Neutrophil (primary cell): Measurements from ENCODE around the gene PAIP2.

ENCODE experiments used
- H3K27ac ChIP-seq: fragments of 200-600 bp; sonication (generic); 2 replicates; pipeline ENCODE4 v1.5.1; 2016; ENCODE audit warnings: mild to moderate bottlenecking, moderate library complexity
- H3K27me3 ChIP-seq: fragments of 200-600 bp; sonication (generic); 2 replicates; pipeline ENCODE4 v1.6.0; 2016; ENCODE audit warnings: mild to moderate bottlenecking
- H3K36me3 ChIP-seq: fragments of 200-600 bp; sonication (generic); 2 replicates; pipeline ENCODE4 v1.5.1; 2017
- H3K4me1 ChIP-seq, 2 experiments: fragments of 200-600 bp in 1 of 2; sonication (generic) in 1 of 2; 1 replicate in 1 of 2; 2 replicates in 1 of 2; pipeline versions ENCODE4 v1.5.1 to v1.6.1; 2013 to 2016; ENCODE audit warnings: low read depth in 1 of 2, low read length in 1 of 2, mild to moderate bottlenecking in 1 of 2, moderate library complexity in 1 of 2; ENCODE audit not compliant: control insufficient read depth in 1 of 2, insufficient read depth in 1 of 2
- H3K4me3 ChIP-seq, 2 experiments: fragments of 200-600 bp in 1 of 2; sonication (generic) in 1 of 2; 1 replicate in 1 of 2; 2 replicates in 1 of 2; pipeline ENCODE4 v1.5.1; 2013 to 2016; ENCODE audit warnings: low read depth in 1 of 2, low read length in 1 of 2, mild to moderate bottlenecking in 1 of 2, moderate library complexity in 1 of 2
- H3K9me3 ChIP-seq: fragments of 200-600 bp; sonication (generic); 2 replicates; pipeline ENCODE4 v1.5.1; 2016
- TF ChIP-seq, protein P1 (sequence below): fragments of 200-600 bp; sonication (generic); IDR thresholded peaks from 2 replicates; pipeline ENCODE4 v1.5.1; 2016; ENCODE audit warnings: antibody characterized with exemption

Gene PAIP2

DNA sequence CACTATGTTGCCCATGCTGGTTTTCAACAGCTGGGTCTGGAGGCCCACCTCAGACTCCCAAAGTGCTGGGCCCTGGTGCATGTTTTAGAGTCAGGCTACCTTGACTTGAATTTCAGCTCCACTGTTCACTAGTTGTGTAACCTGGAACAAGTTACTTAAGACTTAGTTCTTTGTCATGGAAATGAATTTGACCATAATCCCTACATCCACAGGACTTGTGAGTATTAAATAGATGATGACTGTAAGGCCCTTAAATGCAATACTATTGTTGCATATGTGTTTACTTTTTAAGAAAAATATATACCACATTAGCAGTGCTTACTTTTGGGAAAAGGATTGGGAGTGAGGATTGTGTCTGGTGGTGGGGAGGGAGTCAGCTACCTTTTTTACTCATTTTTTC lies 16.4 kb downstream of the PAIP2 start:
- no peaks in the 10 kb centered on the region for H3K9me3 ChIP-seq
- TF ChIP-seq, protein P1, sequence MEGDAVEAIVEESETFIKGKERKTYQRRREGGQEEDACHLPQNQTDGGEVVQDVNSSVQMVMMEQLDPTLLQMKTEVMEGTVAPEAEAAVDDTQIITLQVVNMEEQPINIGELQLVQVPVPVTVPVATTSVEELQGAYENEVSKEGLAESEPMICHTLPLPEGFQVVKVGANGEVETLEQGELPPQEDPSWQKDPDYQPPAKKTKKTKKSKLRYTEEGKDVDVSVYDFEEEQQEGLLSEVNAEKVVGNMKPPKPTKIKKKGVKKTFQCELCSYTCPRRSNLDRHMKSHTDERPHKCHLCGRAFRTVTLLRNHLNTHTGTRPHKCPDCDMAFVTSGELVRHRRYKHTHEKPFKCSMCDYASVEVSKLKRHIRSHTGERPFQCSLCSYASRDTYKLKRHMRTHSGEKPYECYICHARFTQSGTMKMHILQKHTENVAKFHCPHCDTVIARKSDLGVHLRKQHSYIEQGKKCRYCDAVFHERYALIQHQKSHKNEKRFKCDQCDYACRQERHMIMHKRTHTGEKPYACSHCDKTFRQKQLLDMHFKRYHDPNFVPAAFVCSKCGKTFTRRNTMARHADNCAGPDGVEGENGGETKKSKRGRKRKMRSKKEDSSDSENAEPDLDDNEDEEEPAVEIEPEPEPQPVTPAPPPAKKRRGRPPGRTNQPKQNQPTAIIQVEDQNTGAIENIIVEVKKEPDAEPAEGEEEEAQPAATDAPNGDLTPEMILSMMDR, result no peak
- no peaks in the 10 kb centered on the region for H3K27me3 ChIP-seq
- H3K4me3 ChIP-seq, result no peak overlapping the region
- peaks cover 13% of the 10 kb centered on the region for H3K36me3 ChIP-seq
- H3K27ac ChIP-seq, result no peak overlapping the region
- no peaks in the 10 kb centered on the region for H3K4me1 ChIP-seq

DNA sequence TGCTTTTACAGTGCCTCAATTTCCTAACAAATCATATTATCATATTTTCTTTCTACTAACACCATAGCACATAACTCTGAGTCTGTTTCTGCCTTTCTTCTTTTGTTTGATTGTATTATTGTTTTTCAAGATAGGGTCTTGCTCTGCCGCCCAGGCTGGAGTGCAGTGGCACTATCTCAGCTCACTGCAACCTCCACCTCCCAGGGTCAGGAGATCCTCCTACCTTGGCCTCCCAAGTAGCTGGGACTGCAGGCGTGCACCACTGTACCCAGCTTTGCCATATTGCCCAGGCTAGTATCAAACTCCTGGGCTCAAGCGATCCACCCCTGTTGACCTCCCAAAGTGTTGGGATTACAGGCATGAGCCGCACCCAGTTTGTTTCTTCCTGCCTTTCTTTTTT lies 18.7 kb downstream of the PAIP2 start:
- H3K27ac ChIP-seq, result no peak overlapping the region
- H3K9me3 ChIP-seq, result no peaks in the 10 kb centered on the region
- no peaks in the 10 kb centered on the region for H3K4me1 ChIP-seq
- no peak overlapping the region for H3K4me3 ChIP-seq
- H3K27me3 ChIP-seq, result no peaks in the 10 kb centered on the region
- TF ChIP-seq, protein P1, result no peak
- H3K36me3 ChIP-seq, result peaks cover 34% of the 10 kb centered on the region

DNA sequence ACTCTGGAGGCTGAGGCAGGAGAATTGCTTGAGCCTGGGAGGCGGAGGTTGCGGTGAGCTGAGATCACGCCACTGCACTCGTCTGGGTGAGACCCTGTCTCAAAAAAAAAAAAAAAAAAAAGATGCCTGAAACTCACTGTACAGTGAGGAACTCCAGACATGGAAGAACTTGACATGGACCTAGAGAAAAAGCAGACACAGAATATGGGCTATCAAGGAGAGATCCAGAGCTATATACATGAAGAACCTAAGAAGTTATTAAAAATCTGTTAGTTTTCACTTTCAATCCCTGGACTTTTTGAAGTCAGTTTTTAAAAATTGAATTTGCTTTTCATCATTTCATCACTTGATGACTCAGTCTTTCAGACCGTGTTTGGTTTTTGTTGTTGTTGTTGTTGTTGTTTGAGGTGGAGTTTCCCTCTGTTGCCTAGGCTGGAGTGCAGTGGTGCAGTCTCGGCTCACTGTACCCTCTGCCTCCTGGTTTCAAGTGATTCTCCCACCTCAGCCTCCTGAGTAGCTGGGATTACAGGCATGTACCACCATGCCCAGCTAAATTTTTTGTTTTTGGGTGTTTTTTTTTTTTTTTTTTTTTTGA lies 20.3 kb downstream of the PAIP2 start:
- H3K4me3 ChIP-seq, result no peak overlapping the region
- TF ChIP-seq, protein P1, result no peak
- H3K4me1 ChIP-seq, result no peaks in the 10 kb centered on the region
- H3K27me3 ChIP-seq, result no peaks in the 10 kb centered on the region
- H3K9me3 ChIP-seq, result no peaks in the 10 kb centered on the region
- peaks cover 49% of the 10 kb centered on the region for H3K36me3 ChIP-seq
- H3K27ac ChIP-seq, result no peak overlapping the region

DNA sequence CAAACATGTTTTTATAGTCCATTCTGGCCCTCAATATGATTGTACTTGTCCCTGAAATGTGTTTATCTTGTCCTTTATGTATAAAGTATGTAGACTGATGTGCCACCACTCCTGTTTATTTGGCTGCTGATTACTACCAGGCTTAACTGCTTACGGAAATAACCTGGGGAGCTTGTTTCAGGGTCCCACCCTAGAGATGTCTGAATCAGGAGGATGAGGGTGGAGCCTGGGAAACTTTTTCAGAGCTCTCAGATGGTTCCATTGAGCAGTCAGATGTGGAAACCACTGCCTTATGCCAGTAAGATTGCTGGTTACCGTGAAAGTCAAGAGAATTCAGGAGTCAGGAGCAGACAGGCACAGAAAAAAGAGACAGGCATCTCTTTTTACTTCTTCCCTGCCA lies 22.3 kb downstream of the PAIP2 start:
- H3K27ac ChIP-seq, result no peak overlapping the region
- TF ChIP-seq, protein P1, result no peak
- H3K4me1 ChIP-seq, result no peaks in the 10 kb centered on the region
- peaks cover 57% of the 10 kb centered on the region for H3K36me3 ChIP-seq
- H3K4me3 ChIP-seq, result no peak overlapping the region
- H3K9me3 ChIP-seq, result no peaks in the 10 kb centered on the region
- no peaks in the 10 kb centered on the region for H3K27me3 ChIP-seq

DNA sequence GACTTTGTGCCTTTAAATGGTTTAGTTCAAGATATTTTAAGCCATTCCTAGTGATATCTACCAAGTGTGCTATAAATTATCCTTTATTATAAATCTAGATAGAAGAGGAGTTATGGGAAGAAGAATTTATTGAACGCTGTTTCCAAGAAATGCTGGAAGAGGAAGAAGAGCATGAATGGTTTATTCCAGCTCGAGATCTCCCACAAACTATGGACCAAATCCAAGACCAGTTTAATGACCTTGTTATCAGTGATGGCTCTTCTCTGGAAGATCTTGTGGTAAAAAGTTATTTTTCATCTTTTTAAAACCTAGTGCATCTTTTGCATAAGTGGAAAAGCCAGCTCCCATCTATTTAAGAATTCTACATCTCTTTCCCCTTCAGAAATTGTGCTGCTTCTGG lies 22.8 kb downstream of the PAIP2 start:
- no peaks in the 10 kb centered on the region for H3K4me1 ChIP-seq
- no peak overlapping the region for H3K27ac ChIP-seq
- no peak overlapping the region for H3K4me3 ChIP-seq
- H3K36me3 ChIP-seq, result peaks cover 62% of the 10 kb centered on the region
- TF ChIP-seq, protein P1, result no peak
- no peaks in the 10 kb centered on the region for H3K9me3 ChIP-seq
- no peaks in the 10 kb centered on the region for H3K27me3 ChIP-seq

DNA sequence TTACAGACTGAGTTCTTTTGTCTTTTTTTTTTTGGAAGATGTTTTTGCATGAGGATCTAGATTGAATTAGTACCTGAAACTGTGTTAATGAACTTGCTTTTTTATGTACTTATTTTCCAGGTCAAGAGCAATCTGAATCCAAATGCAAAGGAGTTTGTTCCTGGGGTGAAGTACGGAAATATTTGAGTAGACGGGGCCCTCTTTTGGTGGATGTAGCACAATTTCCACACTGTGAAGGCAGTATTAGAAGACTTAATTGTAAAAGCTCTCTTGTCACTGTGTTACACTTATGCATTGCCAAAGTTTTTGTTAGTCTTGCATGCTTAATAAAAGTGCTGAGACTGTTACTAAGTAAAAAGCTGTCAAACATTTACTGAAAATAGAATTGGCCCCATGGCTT lies 27.0 kb downstream of the PAIP2 start:
- H3K9me3 ChIP-seq, result no peaks in the 10 kb centered on the region
- H3K4me3 ChIP-seq, result no peak overlapping the region
- H3K4me1 ChIP-seq, result no peaks in the 10 kb centered on the region
- H3K27ac ChIP-seq, result no peak overlapping the region
- H3K36me3 ChIP-seq, result peaks cover 97% of the 10 kb centered on the region
- H3K27me3 ChIP-seq, result no peaks in the 10 kb centered on the region
- TF ChIP-seq, protein P1, result no peak
